Stimulated activated CD8-positive, alpha-beta memory T cell treated with anti-CD3 and anti-CD28 coated beads, Interleukin-15, amount 100 ng/mL, for 48 hours (primary cell): ENCODE measurements around the gene CCDC184.
"Not testable (repeated sequence)": the region's sequence is repeated elsewhere in the genome, so short reads cannot be mapped to it uniquely, and the experiment has no call there.

Experiments
- DNase-seq, 2 donors: peaks; one replicate each; pipeline ENCODE4 v3.0.0-alpha.2; 2020; ENCODE audit warnings: low read depth in 2 of 2

The CCDC184 gene

DNA sequence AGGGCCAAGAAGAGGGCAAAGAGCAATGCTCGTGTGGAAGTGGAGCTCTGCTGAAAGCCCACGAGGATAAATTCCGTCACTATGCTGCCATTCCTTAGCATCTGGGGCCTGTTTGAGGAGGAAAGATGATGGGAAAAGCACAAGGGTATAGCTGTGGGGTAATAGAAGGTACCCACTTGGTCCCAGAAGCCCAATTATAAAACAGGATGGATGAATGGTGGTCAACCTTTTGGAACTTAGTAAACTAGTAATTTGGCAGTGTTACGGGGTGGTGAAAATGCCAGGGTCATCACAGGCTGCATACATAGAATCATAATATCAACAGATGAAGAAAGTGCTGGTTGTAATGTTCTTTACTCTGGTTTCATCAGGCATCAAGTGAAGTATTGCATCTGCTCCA is 19.7 kb downstream of the CCDC184 start, which contains the start of gene OR10AD1:
Gene OR10AD1 (minus strand): TSS at position 101 of the 400 bp plus-strand sequence. CDS start 0 bp downstream, at position 101.
- DNase-seq = no peak

DNA sequence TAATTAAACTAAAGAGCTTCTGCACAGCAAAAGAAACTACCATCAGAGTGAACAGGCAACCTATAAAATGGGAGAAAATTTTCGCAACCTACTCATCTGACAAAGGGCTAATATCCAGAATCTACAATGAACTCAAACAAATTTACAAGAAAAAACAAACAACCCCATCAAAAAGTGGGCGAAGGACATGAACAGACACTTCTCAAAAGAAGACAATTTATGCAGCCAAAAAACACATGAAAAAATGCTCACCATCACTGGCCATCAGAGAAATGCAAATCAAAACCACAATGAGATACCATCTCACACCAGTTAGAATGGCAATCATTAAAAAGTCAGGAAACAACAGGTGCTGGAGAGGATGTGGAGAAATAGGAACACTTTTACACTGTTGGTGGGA is 26.1 kb downstream of the CCDC184 start:
- not testable (repeated sequence) for DNase-seq

DNA sequence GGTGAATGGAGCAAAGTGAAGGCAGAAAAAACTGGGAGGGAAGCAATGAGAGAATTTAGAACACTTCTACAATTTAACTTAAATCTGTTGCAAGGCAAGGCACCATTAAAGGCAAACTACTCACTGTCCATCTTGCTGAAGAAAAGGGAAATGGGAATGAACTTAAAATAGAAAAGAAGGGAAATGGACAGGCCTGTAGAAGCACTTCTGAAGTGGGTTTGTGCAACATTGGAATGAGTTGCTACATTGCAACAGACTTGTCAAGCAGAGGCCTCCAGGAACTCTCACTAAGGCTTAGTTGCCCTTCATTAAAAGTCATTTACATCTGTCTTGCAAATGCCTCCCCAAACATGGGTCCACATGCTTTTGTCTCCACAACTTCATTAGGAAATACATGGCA is 33.3 kb downstream of the CCDC184 start:
- no peak for DNase-seq

DNA sequence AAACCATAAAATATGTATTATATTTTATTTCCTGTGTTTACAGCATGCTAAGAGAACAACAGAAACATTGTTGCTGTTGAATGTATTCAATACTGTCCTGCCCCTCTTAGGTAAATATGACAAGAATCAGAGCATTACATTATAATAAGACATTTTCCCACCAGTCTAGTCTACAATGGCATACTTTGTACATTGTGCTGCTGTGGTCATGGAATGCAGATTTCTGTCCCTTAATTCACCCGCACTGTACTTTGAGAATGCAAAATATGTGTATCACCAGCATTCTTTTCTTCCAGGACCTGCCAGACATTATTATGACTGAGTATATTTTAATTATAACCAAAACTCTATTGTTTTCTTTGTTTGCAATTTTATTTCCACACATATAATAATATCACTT is 36.2 kb downstream of the CCDC184 start:
- no peak for DNase-seq

GRCh38 chr12:48220701-48221100 is 37.3 kb downstream of the CCDC184 start:
- DNase-seq = no peak

GRCh38 chr12:48221645-48222044 is 38.2 kb downstream of the CCDC184 start:
- no peak for DNase-seq

GRCh38 chr12:48224533-48224932 is 41.1 kb downstream of the CCDC184 start:
- not testable (repeated sequence) for DNase-seq

DNA sequence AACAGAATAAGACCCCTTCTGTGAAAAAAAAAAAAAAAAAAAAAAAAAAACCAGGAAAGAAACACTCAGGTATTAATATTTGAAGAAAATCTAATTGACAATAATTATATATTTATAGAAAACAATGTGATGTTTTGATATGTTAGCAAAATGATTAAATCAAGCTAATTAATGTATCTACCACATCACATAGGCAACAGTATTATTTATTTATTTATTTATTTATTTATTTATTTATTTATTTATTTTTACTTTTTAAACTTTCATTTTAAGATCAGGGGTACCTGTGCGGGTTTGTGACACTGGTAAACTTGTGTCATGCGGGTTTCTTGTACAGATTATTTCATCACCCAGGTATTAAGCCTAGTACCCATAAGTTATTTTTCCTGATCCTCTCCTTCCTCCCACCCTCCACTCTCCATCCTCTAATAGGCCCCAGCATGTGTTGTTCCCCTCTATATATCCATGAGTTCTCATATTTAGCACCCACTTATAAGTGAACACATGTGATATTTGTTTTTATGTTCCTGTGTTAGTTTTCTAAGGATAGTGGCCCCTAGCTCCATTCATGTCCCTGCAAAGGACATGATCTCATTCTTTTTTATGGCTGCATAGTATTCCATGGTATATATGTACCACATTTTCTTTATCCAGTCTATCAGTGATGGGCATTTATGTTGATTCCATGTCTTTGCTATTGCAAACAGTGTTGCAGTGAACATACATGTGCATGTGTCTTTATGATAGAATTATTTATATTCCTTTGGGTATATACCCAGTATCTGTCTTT is 47.9 kb downstream of the CCDC184 start:
- not testable (repeated sequence) for DNase-seq
